Mucosa of descending colon (tissue), 3 donors: ENCODE data around the gene COL4A2. TPM values are rescaled to one million over a fixed set of nuclear protein-coding genes. Genes with fewer than 3 reads are reported as not detected.

Experiments used
- ATAC-seq: fragments of 200-7000 bp; cut with Tn5 transposase; one replicate; pipeline ENCODE4 v1.9.1; 2020; ENCODE audit warnings: mild to moderate bottlenecking, moderate library complexity
- DNase-seq, 3 donors: peaks; one replicate each; pipeline ENCODE4 v3.0.0-alpha.2; 2020
- H3K36me3 ChIP-seq: fragments of 200-600 bp; one replicate; pipeline ENCODE4 v1.8.0; 2021; ENCODE audit warnings: low read depth, mild to moderate bottlenecking
- H3K4me1 ChIP-seq: fragments of 200-600 bp; one replicate; pipeline ENCODE4 v1.8.0; 2021; ENCODE audit warnings: low read depth, mild to moderate bottlenecking
- H3K4me3 ChIP-seq: fragments of 200-600 bp; one replicate; pipeline ENCODE4 v1.8.0; 2021; ENCODE audit warnings: mild to moderate bottlenecking
- H3K9me3 ChIP-seq: fragments of 200-600 bp; one replicate; pipeline ENCODE4 v1.8.0; 2021; ENCODE audit warnings: mild to moderate bottlenecking
- intact Hi-C, 2 donors: fragments of 100-400 bp; cut with DNase I in 1 of 2; cut with micrococcal nuclease in 1 of 2; formaldehyde crosslinking; loops; one replicate each; pipeline versions ENCODE4 v1.11.0 to v1.11.1; 2022; cut with DNase I, micrococcal nuclease
- total RNA-seq, 3 donors: library from RNA; stranded (reverse); fragmentation: NEBNext Ultra II Directional in 2 of 3; extraction: Animal tissue kit (Norgen Biotek cat#: 25700) in 2 of 3; gene quantifications; one replicate each; pipeline versions ENCODE4 v1.2.1 to v1.2.4, GENCODE V29; 2021 to 2023
- TF ChIP-seq, protein P1 (sequence below): fragments of 200-600 bp; IDR thresholded peaks from one replicate; pipeline ENCODE4 v1.8.0; 2022; ENCODE audit warnings: antibody characterized with exemption, mild to moderate bottlenecking
- donor health status: DM: no; HTN: no; CAD: no; lungs with moderate emphysema.
- donor health status: DM: no; HTN: no; CAD: no.
- donor health status: DM: no; HTN: yes; CAD: no.

COL4A2 gene
- total RNA-seq, 3 donors from 2014 or later: 33.5 to 389 (median 74.2) TPM

DNA sequence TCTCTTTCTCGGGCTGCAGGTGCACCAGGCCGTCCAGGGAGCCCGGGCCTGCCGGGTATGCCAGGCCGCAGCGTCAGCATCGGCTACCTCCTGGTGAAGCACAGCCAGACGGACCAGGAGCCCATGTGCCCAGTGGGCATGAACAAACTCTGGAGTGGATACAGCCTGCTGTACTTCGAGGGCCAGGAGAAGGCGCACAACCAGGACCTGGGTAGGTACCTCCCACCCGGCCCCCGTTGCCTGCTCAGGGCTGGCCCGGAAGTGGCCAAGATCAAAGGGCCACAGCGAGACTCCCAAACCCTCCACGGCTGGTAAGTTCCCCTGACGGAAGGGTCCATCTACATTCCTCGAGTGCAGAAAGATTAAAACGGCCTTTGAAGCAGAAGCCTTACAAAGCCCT is 199.3 kb downstream of the COL4A2 start:
- TF ChIP-seq, protein P1, sequence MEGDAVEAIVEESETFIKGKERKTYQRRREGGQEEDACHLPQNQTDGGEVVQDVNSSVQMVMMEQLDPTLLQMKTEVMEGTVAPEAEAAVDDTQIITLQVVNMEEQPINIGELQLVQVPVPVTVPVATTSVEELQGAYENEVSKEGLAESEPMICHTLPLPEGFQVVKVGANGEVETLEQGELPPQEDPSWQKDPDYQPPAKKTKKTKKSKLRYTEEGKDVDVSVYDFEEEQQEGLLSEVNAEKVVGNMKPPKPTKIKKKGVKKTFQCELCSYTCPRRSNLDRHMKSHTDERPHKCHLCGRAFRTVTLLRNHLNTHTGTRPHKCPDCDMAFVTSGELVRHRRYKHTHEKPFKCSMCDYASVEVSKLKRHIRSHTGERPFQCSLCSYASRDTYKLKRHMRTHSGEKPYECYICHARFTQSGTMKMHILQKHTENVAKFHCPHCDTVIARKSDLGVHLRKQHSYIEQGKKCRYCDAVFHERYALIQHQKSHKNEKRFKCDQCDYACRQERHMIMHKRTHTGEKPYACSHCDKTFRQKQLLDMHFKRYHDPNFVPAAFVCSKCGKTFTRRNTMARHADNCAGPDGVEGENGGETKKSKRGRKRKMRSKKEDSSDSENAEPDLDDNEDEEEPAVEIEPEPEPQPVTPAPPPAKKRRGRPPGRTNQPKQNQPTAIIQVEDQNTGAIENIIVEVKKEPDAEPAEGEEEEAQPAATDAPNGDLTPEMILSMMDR: no peak
- no peaks in the 10 kb centered on the region for H3K36me3 ChIP-seq
- peaks cover 19% of the 10 kb centered on the region for H3K4me1 ChIP-seq
- intact Hi-C loops: no loop called here
- peak in 2 of 3 donors; percentile 42 to 60 for DNase-seq
- no peak overlapping the region for H3K4me3 ChIP-seq
- no peaks in the 10 kb centered on the region for H3K9me3 ChIP-seq
- ATAC-seq: no peak

DNA sequence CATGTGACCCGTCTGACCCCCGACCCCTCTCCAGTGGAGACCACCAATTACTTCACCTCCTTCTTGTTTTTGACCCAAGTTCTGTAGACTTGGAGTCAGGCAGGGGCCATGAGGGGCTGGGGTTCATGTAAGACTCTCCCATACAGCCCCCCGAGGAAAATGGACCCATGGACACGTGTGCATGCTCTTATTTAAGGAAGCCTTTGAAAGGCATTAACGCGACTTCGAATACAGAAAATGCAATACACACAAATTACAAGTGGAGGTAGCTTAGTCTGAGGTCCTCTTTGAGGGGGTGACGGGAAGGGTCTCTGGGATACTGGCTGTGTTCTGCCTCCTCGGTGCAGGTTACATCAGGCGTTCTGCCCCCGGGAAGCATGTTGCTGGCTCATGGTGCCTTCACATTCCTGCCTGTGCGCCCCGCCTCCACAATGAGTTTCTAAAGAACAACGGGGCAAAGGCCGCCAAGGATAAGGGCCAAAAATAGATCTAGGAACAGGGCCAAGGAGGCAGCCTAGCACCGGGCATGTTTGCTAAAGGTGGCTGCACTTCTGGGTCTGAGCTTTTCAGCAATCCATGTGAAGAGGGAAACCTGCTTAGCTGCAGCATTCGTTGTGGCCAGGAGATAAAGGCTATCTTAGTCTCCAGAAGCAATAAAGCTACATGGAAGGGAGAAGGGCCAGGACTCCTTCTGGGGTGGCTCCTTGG is 199.9 kb downstream of the COL4A2 start:
- TF ChIP-seq, protein P1: no peak
- H3K4me3 ChIP-seq: no peak overlapping the region
- intact Hi-C loops: no loop called here
- H3K4me1 ChIP-seq: peaks cover 19% of the 10 kb centered on the region
- H3K9me3 ChIP-seq: no peaks in the 10 kb centered on the region
- no peaks in the 10 kb centered on the region for H3K36me3 ChIP-seq
- DNase-seq (peak; percentile 85 to 96 (median 90)), ATAC-seq (peak; percentile 79)

DNA sequence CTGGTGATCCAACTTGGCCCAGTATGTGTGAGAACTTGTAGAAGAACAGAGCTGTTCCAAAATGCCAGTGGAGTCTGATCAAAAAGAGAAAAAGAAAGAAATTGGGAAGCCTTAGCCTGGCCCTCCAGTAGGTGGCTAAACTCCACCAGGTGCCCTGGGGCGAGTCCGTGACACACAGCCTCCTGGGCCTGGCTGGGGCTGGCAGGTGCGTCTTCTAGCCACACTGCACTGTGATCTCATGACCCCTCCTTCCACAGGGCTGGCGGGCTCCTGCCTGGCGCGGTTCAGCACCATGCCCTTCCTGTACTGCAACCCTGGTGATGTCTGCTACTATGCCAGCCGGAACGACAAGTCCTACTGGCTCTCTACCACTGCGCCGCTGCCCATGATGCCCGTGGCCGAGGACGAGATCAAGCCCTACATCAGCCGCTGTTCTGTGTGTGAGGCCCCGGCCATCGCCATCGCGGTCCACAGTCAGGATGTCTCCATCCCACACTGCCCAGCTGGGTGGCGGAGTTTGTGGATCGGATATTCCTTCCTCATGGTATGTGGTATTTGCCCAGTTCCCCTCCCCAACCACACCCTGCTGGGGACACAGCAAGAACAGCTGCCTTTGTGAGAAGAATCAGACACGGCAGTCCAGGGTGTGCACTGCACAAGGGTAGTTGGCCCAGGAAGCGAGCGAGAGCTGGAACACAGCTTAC is 200.7 kb downstream of the COL4A2 start:
- Histone ChIP-seq H3K36me3 (peaks cover 7% of the 10 kb centered on the region), H3K4me3 (no peak overlapping the region), H3K4me1 (peaks cover 19% of the 10 kb centered on the region), H3K9me3 (no peaks in the 10 kb centered on the region)
- peak; percentile 88 for ATAC-seq
- TF ChIP-seq, protein P1: no peak
- intact Hi-C loops: no loop called here
- peak; percentile 82 to 89 (median 86) for DNase-seq

DNA sequence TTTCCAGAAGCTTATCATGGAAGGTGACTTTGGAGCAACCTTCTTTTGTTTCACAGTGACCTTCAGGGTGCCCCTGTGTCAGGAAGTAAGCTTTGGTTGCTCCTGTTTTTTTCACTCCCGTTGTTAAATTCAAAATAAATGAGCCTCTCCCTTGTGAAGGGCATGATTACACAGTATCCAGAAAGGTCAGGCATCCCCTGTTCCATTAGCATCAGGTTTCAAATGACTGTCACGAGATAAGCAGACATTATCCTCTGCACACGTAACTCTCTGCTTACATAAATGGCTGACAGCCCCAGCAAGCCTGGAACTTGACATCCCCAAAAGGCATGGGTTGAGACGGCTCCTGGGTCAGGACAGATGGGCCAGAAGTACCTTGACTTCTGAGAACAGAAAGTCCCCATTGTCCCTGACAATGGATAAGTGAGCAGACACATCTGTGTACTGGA is 202.4 kb downstream of the COL4A2 start:
- Histone ChIP-seq H3K4me1 (peaks cover 14% of the 10 kb centered on the region), H3K36me3 (peaks cover 7% of the 10 kb centered on the region), H3K9me3 (no peaks in the 10 kb centered on the region), H3K4me3 (no peak overlapping the region)
- TF ChIP-seq, protein P1: no peak
- intact Hi-C loops: no loop called here
- DNase-seq: no peak
- no peak for ATAC-seq

DNA sequence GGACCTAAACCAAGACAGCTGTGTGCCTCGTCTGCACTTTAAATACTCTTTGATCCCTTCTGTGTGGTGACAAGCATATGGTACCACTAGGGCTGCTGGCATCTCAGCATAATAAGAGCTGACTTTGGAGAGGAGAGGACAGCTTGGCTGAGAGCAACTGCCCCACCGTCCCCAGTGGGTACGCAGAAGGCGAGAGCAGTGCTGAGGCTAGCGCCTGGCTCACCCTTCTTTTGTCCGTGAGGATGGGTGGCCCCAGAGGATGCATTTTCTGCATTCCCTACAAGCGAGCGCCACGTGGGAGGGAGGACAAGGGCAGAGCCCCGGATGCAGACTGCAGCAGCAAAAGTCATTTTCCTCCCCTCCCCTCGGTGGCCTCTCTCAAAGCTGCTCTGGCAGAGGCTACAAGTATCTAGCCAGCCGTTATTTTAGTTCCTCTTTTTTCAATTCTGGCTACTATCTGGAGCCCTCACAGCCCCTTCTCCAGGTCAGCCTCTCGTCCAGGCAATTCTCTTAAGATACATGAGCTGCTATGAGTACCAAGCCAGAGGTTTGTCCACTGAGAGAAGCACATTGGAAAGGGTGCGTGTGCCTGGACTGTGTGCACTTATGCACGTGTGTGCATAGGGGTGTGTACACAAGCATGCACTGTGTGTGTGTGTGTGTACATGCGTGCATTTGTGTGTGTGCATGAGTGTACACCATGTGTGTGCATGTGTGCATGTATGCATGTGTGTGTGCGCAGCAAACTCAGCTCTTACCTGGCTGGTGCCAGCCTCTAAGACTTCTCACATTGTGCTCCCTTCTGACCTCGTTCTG is 203.1 kb downstream of the COL4A2 start:
- H3K4me1 ChIP-seq: peaks cover 14% of the 10 kb centered on the region
- TF ChIP-seq, protein P1: no peak
- no peak for ATAC-seq
- no peaks in the 10 kb centered on the region for H3K9me3 ChIP-seq
- H3K36me3 ChIP-seq: peaks cover 7% of the 10 kb centered on the region
- no peak overlapping the region for H3K4me3 ChIP-seq
- intact Hi-C loops: no loop called here
- peak in 1 of 3 donors; percentile 55 for DNase-seq
